ENCODE measurements around the gene CDH4.

CDH4 gene

GRCh38 chr20:61557621-61558020 is 305.6 kb downstream of the CDH4 start:
- H3K4me3 ChIP-seq (ENCODE audit: low read depth, low read length) = no peak overlapping the region
- TF ChIP-seq, protein P1, sequence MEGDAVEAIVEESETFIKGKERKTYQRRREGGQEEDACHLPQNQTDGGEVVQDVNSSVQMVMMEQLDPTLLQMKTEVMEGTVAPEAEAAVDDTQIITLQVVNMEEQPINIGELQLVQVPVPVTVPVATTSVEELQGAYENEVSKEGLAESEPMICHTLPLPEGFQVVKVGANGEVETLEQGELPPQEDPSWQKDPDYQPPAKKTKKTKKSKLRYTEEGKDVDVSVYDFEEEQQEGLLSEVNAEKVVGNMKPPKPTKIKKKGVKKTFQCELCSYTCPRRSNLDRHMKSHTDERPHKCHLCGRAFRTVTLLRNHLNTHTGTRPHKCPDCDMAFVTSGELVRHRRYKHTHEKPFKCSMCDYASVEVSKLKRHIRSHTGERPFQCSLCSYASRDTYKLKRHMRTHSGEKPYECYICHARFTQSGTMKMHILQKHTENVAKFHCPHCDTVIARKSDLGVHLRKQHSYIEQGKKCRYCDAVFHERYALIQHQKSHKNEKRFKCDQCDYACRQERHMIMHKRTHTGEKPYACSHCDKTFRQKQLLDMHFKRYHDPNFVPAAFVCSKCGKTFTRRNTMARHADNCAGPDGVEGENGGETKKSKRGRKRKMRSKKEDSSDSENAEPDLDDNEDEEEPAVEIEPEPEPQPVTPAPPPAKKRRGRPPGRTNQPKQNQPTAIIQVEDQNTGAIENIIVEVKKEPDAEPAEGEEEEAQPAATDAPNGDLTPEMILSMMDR (IDR thresholded peaks at IDR 0.05; ENCODE audit: low read depth, low read length) = no peak

- TF ChIP-seq, protein P1 (IDR thresholded peaks at IDR 0.05; ENCODE audit: low read depth, low read length) = no peak
- no peak overlapping the region for H3K4me3 ChIP-seq (ENCODE audit: low read depth, low read length)
Measured at GRCh38 chr20:61558726-61559125, 306.7 kb downstream of the CDH4 start.

DNA sequence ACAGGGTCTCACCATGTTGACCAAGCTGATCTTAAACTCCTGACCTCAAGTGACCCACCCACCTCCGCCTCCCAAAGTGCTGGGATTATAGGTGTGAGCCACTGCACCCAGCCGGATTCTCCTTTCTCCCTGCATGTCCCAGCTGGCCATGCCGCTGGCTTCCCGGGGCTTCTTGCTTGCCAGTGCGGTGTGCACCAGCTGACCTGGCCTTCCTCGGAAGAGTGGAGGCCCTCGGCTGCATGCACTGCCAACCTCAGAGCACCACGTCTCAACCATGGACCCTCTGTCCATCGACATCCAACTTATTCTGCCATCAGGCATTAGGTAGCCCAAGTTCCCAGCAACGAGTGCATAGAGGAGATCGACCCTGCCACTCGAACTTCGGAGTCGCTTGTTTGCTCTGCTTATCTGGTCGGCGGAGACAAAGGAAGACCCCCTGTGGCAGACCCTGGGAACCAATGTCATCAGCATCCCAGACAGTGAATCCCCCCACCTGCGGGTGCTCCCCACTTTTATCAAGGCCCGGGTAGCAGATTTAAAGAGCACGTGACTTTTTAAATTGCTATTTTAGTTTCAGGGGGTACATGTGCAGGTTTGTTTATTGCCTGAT is 307.8 kb downstream of the CDH4 start:
- TF ChIP-seq, protein P1 (IDR thresholded peaks at IDR 0.05; ENCODE audit: low read depth, low read length) = no peak
- no peak overlapping the region for H3K4me3 ChIP-seq (ENCODE audit: low read depth, low read length)

DNA sequence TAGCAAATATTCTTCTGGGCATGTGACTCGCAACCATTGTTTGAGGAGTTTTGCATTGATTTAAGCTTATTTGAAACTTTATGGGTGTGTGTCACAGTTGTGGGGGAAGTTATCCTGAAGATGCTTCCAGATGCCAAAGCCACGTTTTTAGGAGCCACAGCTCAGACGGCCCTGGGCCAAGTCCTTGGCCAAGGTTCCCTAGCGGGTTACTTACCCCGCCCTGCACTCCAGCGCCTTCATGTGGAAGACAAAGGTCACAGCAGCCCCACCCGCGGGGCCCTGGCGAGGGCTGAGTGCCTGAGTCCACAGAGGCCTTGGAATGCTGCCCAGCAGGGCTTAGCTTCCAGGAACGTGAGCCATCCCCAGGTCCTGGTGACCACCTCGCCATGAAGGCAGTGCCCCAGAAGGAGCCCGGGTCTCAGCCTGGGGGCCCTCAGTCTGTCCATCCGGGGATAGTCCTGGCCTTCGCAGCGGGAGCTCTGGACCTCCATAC is 308.3 kb downstream of the CDH4 start:
- TF ChIP-seq, protein P1 (IDR thresholded peaks at IDR 0.05; ENCODE audit: low read depth, low read length) = peak; percentile 45
- no peak overlapping the region for H3K4me3 ChIP-seq (ENCODE audit: low read depth, low read length)

DNA sequence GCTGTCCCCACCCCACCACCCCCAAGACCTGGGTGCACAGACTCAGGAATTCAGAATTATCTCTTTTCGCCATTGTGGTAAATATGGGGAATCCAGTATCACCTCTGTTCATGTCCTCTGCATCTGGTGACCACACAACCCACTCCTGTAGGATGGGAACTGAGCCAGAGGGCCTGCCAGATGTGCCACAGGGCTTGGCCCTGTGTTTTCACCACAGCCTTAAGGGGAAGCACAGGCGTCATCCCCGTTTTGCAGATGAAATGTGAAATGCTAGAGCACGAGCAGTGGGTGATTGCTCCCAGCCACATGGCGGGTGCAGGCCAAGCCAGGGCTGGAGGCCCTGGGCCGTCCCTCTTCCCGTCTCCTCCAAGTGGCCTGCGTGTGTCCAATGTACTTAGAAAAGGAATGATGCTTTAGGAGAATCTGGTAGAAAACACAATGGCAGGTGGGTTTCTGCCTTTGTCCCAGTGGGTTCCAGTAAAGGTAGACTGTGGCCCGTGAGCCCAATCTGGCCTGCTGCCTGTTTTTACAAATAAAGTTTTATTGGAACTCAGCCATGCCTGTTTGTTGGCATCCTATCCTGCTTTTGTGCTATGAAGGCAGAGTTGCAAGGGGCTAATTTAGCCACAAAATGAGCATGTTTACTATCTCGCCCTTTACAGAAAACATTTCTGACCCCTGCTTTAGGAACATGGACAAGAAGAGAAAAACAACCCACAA is 309.2 kb downstream of the CDH4 start:
- no peak overlapping the region for H3K4me3 ChIP-seq (ENCODE audit: low read depth, low read length)
- TF ChIP-seq, protein P1 (IDR thresholded peaks at IDR 0.05; ENCODE audit: low read depth, low read length) = no peak

DNA sequence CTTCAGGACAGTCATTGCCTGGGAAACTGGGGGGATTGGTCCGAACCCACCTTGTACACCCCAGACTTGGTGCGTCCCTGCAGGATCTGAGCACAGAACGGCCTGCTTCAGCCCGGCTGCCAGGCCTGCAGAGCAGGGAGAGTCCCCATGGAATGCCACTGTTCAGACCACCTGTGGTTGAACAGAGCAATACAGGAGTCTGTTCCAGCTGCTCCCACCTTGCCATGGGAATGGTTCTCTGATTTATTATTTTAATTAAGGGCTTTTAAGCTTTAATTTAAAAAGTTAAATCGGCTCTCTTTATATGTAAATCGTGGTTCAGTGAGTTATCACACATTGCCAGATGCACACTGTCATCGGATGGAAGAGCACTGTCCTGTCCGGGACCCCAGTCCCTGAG is 310.4 kb downstream of the CDH4 start:
- TF ChIP-seq, protein P1 (IDR thresholded peaks at IDR 0.05; ENCODE audit: low read depth, low read length) = no peak
- H3K4me3 ChIP-seq (ENCODE audit: low read depth, low read length) = no peak overlapping the region

DNA sequence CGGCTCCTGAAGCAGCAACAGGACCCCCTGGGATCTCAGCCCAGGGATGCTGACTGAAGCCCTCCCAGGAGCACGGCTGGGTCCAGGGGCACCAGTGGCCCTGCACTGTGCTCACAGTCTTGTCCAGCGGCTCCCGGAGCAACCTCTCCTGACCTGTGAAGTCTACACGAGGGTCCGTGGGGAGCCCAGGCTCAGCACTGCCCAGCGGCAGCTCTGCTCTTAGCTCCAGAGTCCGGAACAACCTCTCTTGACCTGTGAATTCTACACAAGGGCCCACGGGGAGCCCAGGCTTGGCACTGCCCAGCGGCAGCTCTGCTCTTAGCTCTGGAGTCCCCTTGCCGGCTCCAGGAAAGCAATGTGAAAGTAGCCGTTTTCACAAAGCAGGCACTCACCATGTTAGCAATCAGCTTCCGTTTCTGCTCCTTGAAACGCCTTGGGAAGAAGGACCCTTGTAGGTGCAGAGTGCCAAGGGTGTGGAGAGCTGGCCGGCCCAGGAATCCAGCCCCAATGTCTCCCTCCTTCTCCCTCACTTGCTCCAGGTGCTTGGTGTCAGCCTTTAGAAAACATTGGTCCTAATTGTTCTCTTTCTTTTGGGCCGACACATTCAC is 310.9 kb downstream of the CDH4 start:
- TF ChIP-seq, protein P1 (IDR thresholded peaks at IDR 0.05; ENCODE audit: low read depth, low read length) = no peak
- no peak overlapping the region for H3K4me3 ChIP-seq (ENCODE audit: low read depth, low read length)
